Stimulated activated CD4-positive, alpha-beta T cell treated with anti-CD3 and anti-CD28 coated beads, Interleukin-12 subunit alpha, Interleukin-12 subunit beta, amount 100 ng/mL, for 4 hours (primary cell): ENCODE data around the gene CLCN5.

Source experiments
- DNase-seq: peaks from one replicate; pipeline ENCODE4 v3.0.0-alpha.2; 2020

CLCN5 gene

GRCh38 chrX:50097071-50097470 lies 174.7 kb downstream of the CLCN5 start:
- no peak for DNase-seq

DNA sequence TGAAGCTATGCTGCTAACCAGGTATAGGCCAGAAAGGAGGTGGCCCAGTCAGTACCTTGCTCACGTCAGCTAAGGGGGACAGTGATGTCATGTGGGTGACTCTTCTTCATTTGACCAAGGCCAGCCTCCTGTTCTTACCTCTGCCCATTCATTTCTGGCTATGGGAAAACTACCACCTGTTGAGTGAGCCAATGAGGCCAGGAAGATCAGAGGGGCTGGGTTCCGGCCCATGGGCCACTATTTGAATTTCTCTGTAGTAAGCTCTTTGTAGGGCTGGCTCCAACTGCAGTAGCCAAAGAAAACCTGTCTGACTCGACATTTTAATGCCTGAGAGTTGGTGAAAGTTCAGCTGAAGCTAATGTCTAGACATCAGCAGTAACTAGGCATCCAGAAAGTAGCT lies 175.8 kb downstream of the CLCN5 start:
- no peak for DNase-seq

DNA sequence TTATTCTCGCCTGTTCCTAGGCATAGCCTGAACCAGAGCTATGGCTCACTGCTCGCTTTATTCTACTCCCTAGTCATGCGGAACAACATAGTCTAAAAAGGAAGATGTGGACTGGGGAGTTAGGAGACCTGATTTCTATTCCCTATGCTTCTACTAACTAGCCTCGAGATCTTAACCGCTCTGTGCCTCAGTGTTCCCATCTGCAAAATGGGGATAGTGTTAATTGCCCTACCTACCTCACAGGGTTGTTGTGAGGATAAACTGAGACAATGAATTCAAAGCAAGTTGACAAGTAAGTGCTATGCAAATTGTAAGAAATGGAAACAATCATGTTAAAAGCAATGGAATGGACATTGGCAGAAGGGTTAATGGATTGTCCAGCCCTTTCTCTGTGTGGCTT lies 176.4 kb downstream of the CLCN5 start:
- no peak for DNase-seq

DNA sequence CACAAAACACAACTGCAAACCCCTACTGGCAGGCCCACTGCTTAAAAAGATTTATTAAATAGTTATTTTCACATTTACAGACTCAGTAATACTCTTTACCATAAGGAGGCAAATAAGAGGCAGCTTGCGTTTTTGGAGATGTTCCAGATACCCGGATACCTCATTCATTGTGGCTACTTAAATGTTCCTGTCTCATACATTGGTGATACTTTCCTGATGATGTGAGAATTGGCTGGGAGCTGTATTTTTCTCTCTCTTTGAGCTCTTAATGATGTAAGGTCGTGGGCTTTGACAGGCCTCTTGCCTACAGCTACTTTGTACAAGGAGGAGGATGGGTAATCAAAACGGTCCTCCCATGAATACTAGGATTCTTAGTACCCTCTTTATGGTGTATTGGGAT lies 176.9 kb downstream of the CLCN5 start:
- DNase-seq = no peak

- DNase-seq = no peak
Observed at GRCh38 chrX:50100188-50100587, 177.8 kb downstream of the CLCN5 start.

- no peak for DNase-seq
Observed at GRCh38 chrX:50103176-50103575, 180.8 kb downstream of the CLCN5 start.

DNA sequence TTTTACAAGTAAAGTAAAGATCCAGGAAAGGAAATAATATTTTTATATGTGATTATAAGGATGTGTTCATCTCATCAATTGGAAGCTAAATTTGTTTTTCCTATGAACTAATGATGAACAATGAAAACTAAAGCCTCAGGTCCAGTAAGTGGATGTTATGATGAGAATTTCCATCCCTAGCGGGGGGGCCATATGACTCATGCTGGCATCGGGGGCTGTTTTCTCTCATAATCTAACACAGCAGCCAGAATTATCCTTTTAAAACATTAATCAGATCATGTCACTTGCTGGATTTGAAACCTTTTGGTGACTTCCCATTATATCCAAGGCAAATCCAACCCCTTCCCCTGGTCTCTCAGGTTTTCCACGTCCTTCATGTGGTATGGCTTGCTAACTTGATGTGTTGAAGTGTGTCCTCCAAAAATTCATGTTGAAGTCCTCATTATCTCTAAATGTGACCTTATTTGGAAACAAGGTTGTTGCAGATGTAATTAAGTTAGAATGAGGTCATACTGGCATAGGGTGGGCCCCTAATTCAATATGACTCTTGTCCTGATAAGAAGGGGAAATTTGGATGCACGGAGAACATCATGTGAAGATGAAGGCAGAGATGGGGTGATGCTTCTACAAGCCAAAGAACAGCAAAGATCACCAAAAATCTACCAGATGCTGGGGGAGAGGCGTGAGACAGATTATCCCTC lies 181.6 kb downstream of the CLCN5 start:
- no peak for DNase-seq

DNA sequence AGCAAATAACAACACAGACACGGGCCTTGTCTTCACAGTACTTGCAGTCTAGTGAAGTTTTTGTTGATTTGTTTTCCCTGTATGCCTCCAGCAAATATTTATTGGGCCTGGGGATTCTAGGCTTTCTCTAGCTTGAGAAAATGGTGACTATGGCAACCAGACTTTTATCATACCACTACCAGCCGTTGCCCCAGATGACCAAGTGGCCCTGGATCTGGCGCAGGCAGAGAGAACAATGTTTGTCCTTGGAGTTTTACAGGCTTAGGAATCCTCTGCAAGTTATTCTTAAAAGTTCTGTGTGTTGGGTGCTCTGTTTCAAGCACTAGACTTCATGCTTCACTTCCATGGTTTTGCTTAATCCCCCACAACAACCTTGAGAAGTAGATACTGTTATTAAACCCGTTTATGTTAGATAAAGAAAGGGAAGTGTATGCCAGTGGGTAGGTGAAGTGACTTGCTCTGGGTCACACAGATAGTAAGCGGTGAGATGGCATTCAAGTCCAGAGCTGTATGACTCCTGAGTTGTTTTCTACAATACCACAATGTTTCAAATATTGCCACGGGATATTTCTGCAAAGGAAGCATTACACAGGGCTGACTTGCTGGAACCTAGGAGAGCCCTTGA lies 183.8 kb downstream of the CLCN5 start:
- DNase-seq = no peak

GRCh38 chrX:50107470-50107869 lies 185.1 kb downstream of the CLCN5 start:
- no peak for DNase-seq

DNA sequence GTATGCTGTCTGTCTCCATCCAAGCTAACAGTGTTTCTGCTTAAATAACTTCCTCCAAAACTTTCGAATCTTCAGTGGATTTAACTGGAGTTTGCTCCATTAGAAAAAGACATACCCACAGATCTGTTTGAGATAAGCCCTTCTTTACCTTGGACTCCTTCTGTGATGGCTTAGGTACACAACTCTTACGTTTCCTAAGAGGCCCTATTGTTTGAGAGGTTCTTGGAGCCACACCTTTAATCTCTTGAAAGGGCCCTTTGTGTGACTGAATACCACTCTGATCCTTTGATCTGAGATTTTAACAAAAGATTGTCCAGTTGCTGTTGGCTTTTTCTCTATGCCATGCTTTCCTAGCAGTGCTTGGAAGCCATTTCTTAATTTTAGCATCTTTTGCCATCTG lies 185.9 kb downstream of the CLCN5 start:
- DNase-seq = no peak

DNA sequence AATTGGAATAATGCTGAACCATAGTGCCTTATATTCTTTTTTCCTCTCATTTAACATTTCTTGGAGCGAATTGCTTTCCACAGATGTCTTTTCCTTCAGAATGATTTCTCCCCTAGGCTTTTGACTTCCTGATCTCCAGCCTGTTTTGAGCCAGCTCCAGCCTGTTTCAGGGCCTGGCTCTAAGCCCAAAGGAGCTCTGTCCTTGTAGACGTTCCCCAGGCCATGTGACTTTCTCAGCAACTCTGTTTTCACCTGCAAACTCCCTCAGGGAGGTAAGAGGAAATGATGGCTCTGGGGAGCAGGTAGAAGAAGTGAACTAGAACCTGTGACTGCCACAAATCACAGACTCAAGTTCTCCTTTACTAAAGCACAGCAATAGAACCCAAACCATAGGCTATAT lies 189.3 kb downstream of the CLCN5 start:
- DNase-seq = no peak

GRCh38 chrX:50114113-50114512 lies 191.7 kb downstream of the CLCN5 start:
- no peak for DNase-seq

DNA sequence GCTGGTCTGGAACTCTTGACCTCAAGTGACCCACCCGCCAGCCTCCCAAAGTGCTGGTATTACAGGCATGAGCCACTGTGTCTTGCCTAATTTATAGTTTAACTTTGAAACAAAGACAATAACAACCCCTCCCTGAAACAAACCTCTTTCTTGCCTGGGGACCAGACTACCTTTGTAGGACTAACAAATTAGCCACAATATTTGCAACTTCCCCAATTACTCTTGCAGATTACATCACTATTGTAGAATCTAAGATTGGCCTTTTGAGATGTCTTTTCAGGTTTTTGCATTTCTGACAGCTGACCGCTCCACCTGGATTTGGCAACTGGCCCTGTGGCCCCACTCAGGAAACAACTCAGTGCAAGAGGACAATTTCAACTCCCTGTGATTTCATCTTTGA lies 193.6 kb downstream of the CLCN5 start:
- DNase-seq = no peak

- DNase-seq = no peak
Observed at GRCh38 chrX:50117476-50117875, 195.1 kb downstream of the CLCN5 start.

DNA sequence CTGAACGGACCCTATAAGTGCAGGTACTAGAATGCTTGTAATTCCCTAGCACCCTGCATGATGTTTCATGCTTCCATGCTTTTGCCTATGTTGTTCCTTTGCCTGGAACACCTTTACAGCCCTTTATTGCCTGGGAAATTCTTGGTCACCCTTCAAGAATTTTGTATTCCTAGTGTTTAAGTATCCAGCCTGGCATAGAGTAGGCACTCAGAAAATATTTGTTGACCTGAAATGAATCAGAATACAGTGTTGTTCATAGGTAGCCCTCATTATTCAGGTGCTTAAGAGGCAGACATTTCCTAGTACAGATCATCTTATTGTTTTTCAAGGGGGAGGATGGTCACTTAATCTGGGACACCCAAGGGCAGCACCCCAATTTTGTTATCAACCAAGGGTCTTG lies 203.1 kb downstream of the CLCN5 start:
- DNase-seq = no peak

DNA sequence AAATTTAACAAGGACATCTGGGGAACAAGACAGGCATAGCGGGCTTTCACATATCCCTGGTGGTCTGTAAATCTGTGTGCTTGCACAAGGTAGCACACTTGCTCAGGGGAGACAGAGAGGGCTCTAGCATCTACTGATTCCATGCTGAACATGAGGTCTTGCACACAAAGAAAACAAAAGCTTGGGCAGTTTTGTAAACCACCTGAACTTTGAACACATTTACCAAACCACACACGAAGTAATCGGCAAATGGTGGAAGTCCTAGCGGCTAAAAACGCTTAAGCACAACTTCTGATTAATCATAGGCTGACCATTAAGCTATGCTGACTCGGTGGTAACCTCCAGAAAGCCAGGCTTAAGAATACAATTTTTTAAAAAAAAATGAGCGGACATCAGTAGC lies 225.6 kb downstream of the CLCN5 start:
- DNase-seq = no peak
